Hematopoietic multipotent progenitor cell treated with erythropoietin and hydrocortisone succinate and interleukin-3 and kit ligand, for 17 days (in vitro differentiated cells): Measurements from ENCODE around the gene CELA3B.
"Not testable (repeated sequence)": the region's sequence is repeated elsewhere in the genome, so short reads cannot be mapped to it uniquely, and the experiment has no call there.

ENCODE experiments used
- DNase-seq: peaks from one replicate; pipeline ENCODE4 v3.0.0-alpha.2; 2015; ENCODE audit warnings: low spot score

Gene CELA3B

GRCh38 chr1:22012752-22013151, 35.9 kb downstream of the CELA3B start:
- not testable (repeated sequence) for DNase-seq

- DNase-seq = not testable (repeated sequence)
Observed at GRCh38 chr1:22014575-22015206, 37.9 kb downstream of the CELA3B start.

- no peak for DNase-seq
Observed at GRCh38 chr1:22018583-22019559, 42.0 kb downstream of the CELA3B start.

- DNase-seq = no peak
Observed at GRCh38 chr1:22021061-22021460, 44.2 kb downstream of the CELA3B start.

GRCh38 chr1:22024485-22025367, 47.9 kb downstream of the CELA3B start:
- DNase-seq = no peak

GRCh38 chr1:22025368-22026155, 48.7 kb downstream of the CELA3B start:
- peak; percentile 65 for DNase-seq

GRCh38 chr1:22026924-22027289, 50.1 kb downstream of the CELA3B start:
- DNase-seq = no peak

GRCh38 chr1:22030057-22030456, 53.2 kb downstream of the CELA3B start:
- DNase-seq = no peak

GRCh38 chr1:22030473-22030872, 53.7 kb downstream of the CELA3B start:
- DNase-seq = no peak

GRCh38 chr1:22031214-22031962, 54.6 kb downstream of the CELA3B start:
- no peak for DNase-seq

- not testable (repeated sequence) for DNase-seq
Observed at GRCh38 chr1:22034834-22035233, 58.0 kb downstream of the CELA3B start.

- DNase-seq = no peak
Observed at GRCh38 chr1:22037520-22037919, 60.7 kb downstream of the CELA3B start.

- no peak for DNase-seq
Observed at GRCh38 chr1:22038036-22038435, 61.2 kb downstream of the CELA3B start.
